ENCODE results near the gene PTTG1. TPM values are rescaled to one million over a fixed set of nuclear protein-coding genes. Genes with fewer than 3 reads are reported as not detected.

PTTG1 gene
- total and polyA plus RNA-seq, 2 of the 4 experiments (the other 2 are of a cell fraction): 98.6 to 118 TPM

GRCh38 chr5:160420331-160420610, 1.4 kb upstream of the PTTG1 start:
- ATAC-seq (ENCODE audit: low read depth) (no peak), DNase-seq (no peak)
- Histone ChIP-seq H3K9me3 (ENCODE audit: control insufficient read depth, insufficient read depth, low read length) (no peaks in the 10 kb centered on the region), H2BK120ac (ENCODE audit: low read depth, low read length) (no peak overlapping the region), H4K5ac (ENCODE audit: low read depth, low read length) (peak overlapping the region; percentile 79; the same call in 1 of the 2 replicates), H3K4me2 (ENCODE audit: low read depth, low read length) (no peak overlapping the region), H3K56ac (ENCODE audit: extremely low read depth, insufficient read depth, low read length) (no peak overlapping the region), H4K20me1 (ENCODE audit: insufficient read depth, low read length) (no peaks in the 10 kb centered on the region), H2BK5ac (ENCODE audit: low read depth, low read length, poor library complexity, severe bottlenecking) (no peak overlapping the region), H3K18ac (ENCODE audit: low read depth, low read length) (no peak overlapping the region), H3K14ac (replicated peaks; ENCODE audit: low read depth, low read length) (no peak overlapping the region), H2AK9ac (replicated peaks; ENCODE audit: low read depth, low read length, poor library complexity) (no peak overlapping the region), H2BK20ac (ENCODE audit: low read depth, low read length) (no peak overlapping the region), H3K36me3 (ENCODE audit: control insufficient read depth, insufficient read depth, low read length) (no peaks in the 10 kb centered on the region; the same call in 1 of the 2 replicates), H2AK5ac (ENCODE audit: low read depth, low read length) (no peak overlapping the region), H3K4ac (ENCODE audit: low read depth, low read length) (peak overlapping the region; percentile 45; the same call in 1 of the 2 replicates), H4K8ac (ENCODE audit: low read depth in 2 of 2, low read length in 2 of 2) (peak overlapping the region; percentile 16 to 57; a peak in 1 of 4 replicates), H3K9me1 (ENCODE audit: insufficient read depth, low read length) (peaks cover 6% of the 10 kb centered on the region; the same call in 1 of the 2 replicates), H3K23ac (ENCODE audit: low read depth, low read length) (0 out of 2 replicates have a peak overlapping the region, but pooled peaks have one; percentile 12), H3K4me3 (ENCODE audit: insufficient read depth, low read depth, low read length) (no peak overlapping the region), H3K9ac (ENCODE audit: low read depth, low read length) (no peak overlapping the region), H3K79me1 (ENCODE audit: low read depth in 1 of 2, low read length in 2 of 2) (peaks cover 16 to 49% of the 10 kb centered on the region in 2 experiments), H2AFZ (replicated peaks; ENCODE audit: low read length, poor library complexity) (no peak overlapping the region), H3K27ac (ENCODE audit: insufficient read depth, low read length) (no peak overlapping the region), H4K91ac (ENCODE audit: insufficient read depth, low read depth, low read length) (no peak overlapping the region), H3K4me1 (ENCODE audit: control insufficient read depth, insufficient read depth, low read length) (peaks cover 7% of the 10 kb centered on the region), H2BK15ac (ENCODE audit: low read depth, low read length) (peak overlapping the region; percentile 2; the same call in 1 of the 3 replicates), H3K27me3 (ENCODE audit: control insufficient read depth, insufficient read depth, low read length) (no peaks in the 10 kb centered on the region)
- in situ Hi-C loops (cut with MboI; ENCODE audit: low sequenced_read_pairs): no loop called here
- CTCF ChIA-PET: no interaction called here
- TF ChIP-seq CEBPB (IDR thresholded peaks at IDR 0.05; ENCODE audit: low read depth, low read length): no peak
- no peak for TF ChIP-seq ELK1 (IDR thresholded peaks at IDR 0.05; ENCODE audit: borderline replicate concordance, low read depth, low read length)
- TF ChIP-seq MAFK (IDR thresholded peaks at IDR 0.05; ENCODE audit: low read depth, low read length): no peak
- no peak for TF ChIP-seq FOS (IDR thresholded peaks at IDR 0.05; ENCODE audit: low read depth, low read length)
- TF ChIP-seq MXI1 (IDR thresholded peaks at IDR 0.05; ENCODE audit: borderline replicate concordance, low read depth, low read length): no peak
- TF ChIP-seq RAD21 (IDR thresholded peaks at IDR 0.05; ENCODE audit: low read length): no peak
- no peak for TF ChIP-seq BHLHE40 (IDR thresholded peaks at IDR 0.05; ENCODE audit: low read depth, low read length)
- TF ChIP-seq NFE2L2 (IDR thresholded peaks at IDR 0.05; ENCODE audit: low read depth, low read length): no peak
- no peak for TF ChIP-seq RFX5 (IDR thresholded peaks at IDR 0.05; ENCODE audit: low read depth, low read length)
- TF ChIP-seq POLR2A (IDR thresholded peaks at IDR 0.05; ENCODE audit: low read depth, low read length): no peak
- no peak for TF ChIP-seq MAZ (IDR thresholded peaks at IDR 0.05; ENCODE audit: borderline replicate concordance, low read depth, low read length)
- TF ChIP-seq CHD1 (IDR thresholded peaks at IDR 0.05; ENCODE audit: low read depth, low read length): no peak
- TF ChIP-seq RCOR1 (IDR thresholded peaks at IDR 0.05; ENCODE audit: insufficient replicate concordance, low read length): no peak
- TF ChIP-seq CTCF (conservative IDR thresholded peaks at IDR 0.05; ENCODE audit: low read depth, low read length): no peak
- no peak for TF ChIP-seq SMC3 (IDR thresholded peaks at IDR 0.05; ENCODE audit: low read depth, low read length)
- TF ChIP-seq USF2 (IDR thresholded peaks at IDR 0.05; ENCODE audit: low read depth, low read length): no peak
- dilution Hi-C loops (cut with HindIII; ENCODE audit: low sequenced_read_pairs, unreplicated experiment): no loop called here
- BruUV-seq (replicated peaks): no TSS peak
- POLR2A ChIA-PET (ENCODE audit: unreplicated experiment): no interaction called here
- intact Hi-C loops (cut with micrococcal nuclease): no loop called here

Data from IMR-90 (cell line).